GM19328 (cell line): ENCODE results near the gene UNC13A.
"Not testable (repeated sequence)": the region's sequence is repeated elsewhere in the genome, so short reads cannot be mapped to it uniquely, and the experiment has no call there.

Source experiments
- ATAC-seq: cut with Tn5 transposase; IDR thresholded peaks from one replicate; pipeline ENCODE4 v1.9.1; 2021; ENCODE audit warnings: mild to moderate bottlenecking, moderate library complexity; ENCODE audit not compliant: unreplicated experiment

UNC13A gene

GRCh38 chr19:17606590-17607185, 81.5 kb downstream of the UNC13A start:
- no peak for ATAC-seq

- ATAC-seq = no peak
Observed at GRCh38 chr19:17605761-17606589, 82.2 kb downstream of the UNC13A start.

- ATAC-seq = no peak
Observed at GRCh38 chr19:17605117-17605516, 83.0 kb downstream of the UNC13A start.

- ATAC-seq = no peak
Observed at GRCh38 chr19:17604372-17605025, 83.7 kb downstream of the UNC13A start.

- no peak for ATAC-seq
Observed at GRCh38 chr19:17602872-17603510, 85.2 kb downstream of the UNC13A start.

GRCh38 chr19:17602217-17602616, 85.9 kb downstream of the UNC13A start:
- ATAC-seq = no peak

GRCh38 chr19:17601683-17602082, 86.5 kb downstream of the UNC13A start:
- ATAC-seq = no peak

- ATAC-seq = no peak
Observed at GRCh38 chr19:17599780-17600179, 88.4 kb downstream of the UNC13A start.

- ATAC-seq = no peak
Observed at GRCh38 chr19:17598953-17599352, 89.2 kb downstream of the UNC13A start.

- not testable (repeated sequence) for ATAC-seq
Observed at GRCh38 chr19:17598063-17598462, 90.1 kb downstream of the UNC13A start.

- not testable (repeated sequence) for ATAC-seq
Observed at GRCh38 chr19:17594296-17594695, 93.9 kb downstream of the UNC13A start.

GRCh38 chr19:17590866-17591265, 97.3 kb downstream of the UNC13A start:
- no peak for ATAC-seq

GRCh38 chr19:17585395-17585794, 102.8 kb downstream of the UNC13A start:
- not testable (repeated sequence) for ATAC-seq

GRCh38 chr19:17584132-17584531, 104.0 kb downstream of the UNC13A start:
- no peak for ATAC-seq

GRCh38 chr19:17582613-17583012, 105.5 kb downstream of the UNC13A start:
- ATAC-seq = no peak

GRCh38 chr19:17581211-17581874, 106.8 kb downstream of the UNC13A start:
- ATAC-seq = no peak

GRCh38 chr19:17580470-17581144, 107.5 kb downstream of the UNC13A start:
- ATAC-seq = no peak

GRCh38 chr19:17579661-17580244, 108.4 kb downstream of the UNC13A start:
- no peak for ATAC-seq

GRCh38 chr19:17577457-17578097, 110.6 kb downstream of the UNC13A start:
- no peak for ATAC-seq
